K562 (cell line): ENCODE data around the gene GAMT. TPM values are rescaled to one million over a fixed set of nuclear protein-coding genes. Genes with fewer than 3 reads are reported as not detected.

Experiments
- BRF1 ChIP-seq: IDR thresholded peaks from 3 replicates; pipeline ENCODE4 v1.6.1; 2011; ENCODE audit warnings: borderline replicate concordance, mild to moderate bottlenecking; ENCODE audit not compliant: insufficient read length; ENCODE audit errors: extremely low read depth
- ETV1 ChIP-seq: fragments of 450-650 bp; conservative IDR thresholded peaks from 2 replicates; pipeline ENCODE4 v1.6.1; 2016; ENCODE audit warnings: missing genetic modification characterization, control low read depth, low read depth, missing compliant biosample characterization
- FOSL1 ChIP-seq: fragments of 200-800 bp; sonication (Bioruptor generic); conservative IDR thresholded peaks from 2 replicates; pipeline ENCODE4 v1.6.1; 2016; ENCODE audit warnings: missing genetic modification characterization, missing compliant biosample characterization
- ILK ChIP-seq: fragments of 450-650 bp; IDR thresholded peaks from 2 replicates; pipeline ENCODE4 v1.6.1; 2016; ENCODE audit warnings: missing genetic modification characterization, low read depth, mild to moderate bottlenecking, missing compliant biosample characterization, moderate library complexity, borderline replicate concordance
- KAT2B ChIP-seq: IDR thresholded peaks from one replicate; pipeline ENCODE4 v1.6.1; 2012; ENCODE audit warnings: low read depth, mild to moderate bottlenecking, control low read depth, inconsistent platforms, low read length, moderate library complexity
- LEF1 ChIP-seq: fragments of 450-650 bp; IDR thresholded peaks from 2 replicates; pipeline ENCODE4 v1.6.1; 2016; ENCODE audit warnings: mild to moderate bottlenecking
- NFIX ChIP-seq: fragments of 250-450 bp; sonication (Bioruptor Pico); IDR thresholded peaks from 2 replicates; pipeline ENCODE4 v1.4.0; 2020; ENCODE audit warnings: low read depth, mild to moderate bottlenecking, moderate library complexity
- PML ChIP-seq: IDR thresholded peaks from 2 replicates; pipeline ENCODE4 v1.6.1; 2012; ENCODE audit warnings: low read length, inconsistent platforms
- RBM39 ChIP-seq: fragments of 200-400 bp; formaldehyde crosslinking; optimal IDR thresholded peaks from 2 replicates; pipeline ENCODE3; 2018; ENCODE audit warnings: low read depth, low read length
- SIX5 ChIP-seq, 2 experiments: IDR thresholded peaks; 2 replicates each; pipeline ENCODE4 v1.6.1; 2011; ENCODE audit warnings: low read length in 2 of 2, borderline replicate concordance in 1 of 2, low read depth in 1 of 2, mild to moderate bottlenecking in 1 of 2, moderate library complexity in 1 of 2; ENCODE audit not compliant: insufficient read depth in 1 of 2
- TRIM24 ChIP-seq, 2 experiments: fragments of 450-650 bp; IDR thresholded peaks; 2 replicates each; pipeline ENCODE4 v1.6.1; 2016
- U2AF2 ChIP-seq: fragments of 200-400 bp; formaldehyde crosslinking; optimal IDR thresholded peaks from 2 replicates; pipeline ENCODE3; 2017; ENCODE audit warnings: low read depth, mild to moderate bottlenecking, low read length
- ZFX ChIP-seq: sonication (generic); formaldehyde crosslinking; IDR thresholded peaks from 2 replicates; pipeline ENCODE4 v1.8.0; 2022; ENCODE audit warnings: mild to moderate bottlenecking, missing genetic modification reagents, moderate library complexity
- ZNF12 ChIP-seq: sonication (generic); formaldehyde crosslinking; IDR thresholded peaks from 2 replicates; pipeline ENCODE4 v1.4.0; 2020; ENCODE audit warnings: mild to moderate bottlenecking, missing genetic modification reagents
- polyA plus RNA-seq, 8 experiments: library from polyadenylated mRNA; depleted of rRNA in 4 of 8; stranded (reverse) in 5 of 8; unstranded in 3 of 8; fragments of >200 nt; fragmentation: Nextera tagmentation in 2 of 8; fragmentation: Illumina TruSeq in 1 of 8; extraction: Ambion mirVana in 2 of 8; extraction: Trizol in 1 of 8; gene quantifications; 2 replicates each; pipeline versions ENCODE4 v1.2.1 to v1.2.3, GENCODE V29; 2011 to 2014; ENCODE audit warnings: inconsistent platforms in 1 of 8, missing spikeins in 1 of 8
- total RNA-seq, 7 experiments: library from RNA; depleted of rRNA in 6 of 7; stranded (reverse); fragments of >200 nt in 6 of 7; fragmentation: Illumina TruSeq in 2 of 7; extraction: Trizol in 2 of 7; gene quantifications; 2 replicates each; pipeline versions ENCODE4 v1.2.1 to v1.2.3, GENCODE V29; 2011 to 2021; ENCODE audit warnings: low replicate concordance in 1 of 7
- TF ChIP-seq, protein P1 (sequence below): fragments of 250-450 bp; sonication (Bioruptor Pico); IDR thresholded peaks from 2 replicates; pipeline ENCODE4 v1.8.0; 2021; ENCODE audit warnings: mild to moderate bottlenecking, moderate library complexity

Gene GAMT
- total and polyA plus RNA-seq, 9 of the 15 experiments (the other 6 are each of a cell fraction or from before 2014, with no cell fraction given): 1.3 to 35.3 (median 27.2) TPM

DNA sequence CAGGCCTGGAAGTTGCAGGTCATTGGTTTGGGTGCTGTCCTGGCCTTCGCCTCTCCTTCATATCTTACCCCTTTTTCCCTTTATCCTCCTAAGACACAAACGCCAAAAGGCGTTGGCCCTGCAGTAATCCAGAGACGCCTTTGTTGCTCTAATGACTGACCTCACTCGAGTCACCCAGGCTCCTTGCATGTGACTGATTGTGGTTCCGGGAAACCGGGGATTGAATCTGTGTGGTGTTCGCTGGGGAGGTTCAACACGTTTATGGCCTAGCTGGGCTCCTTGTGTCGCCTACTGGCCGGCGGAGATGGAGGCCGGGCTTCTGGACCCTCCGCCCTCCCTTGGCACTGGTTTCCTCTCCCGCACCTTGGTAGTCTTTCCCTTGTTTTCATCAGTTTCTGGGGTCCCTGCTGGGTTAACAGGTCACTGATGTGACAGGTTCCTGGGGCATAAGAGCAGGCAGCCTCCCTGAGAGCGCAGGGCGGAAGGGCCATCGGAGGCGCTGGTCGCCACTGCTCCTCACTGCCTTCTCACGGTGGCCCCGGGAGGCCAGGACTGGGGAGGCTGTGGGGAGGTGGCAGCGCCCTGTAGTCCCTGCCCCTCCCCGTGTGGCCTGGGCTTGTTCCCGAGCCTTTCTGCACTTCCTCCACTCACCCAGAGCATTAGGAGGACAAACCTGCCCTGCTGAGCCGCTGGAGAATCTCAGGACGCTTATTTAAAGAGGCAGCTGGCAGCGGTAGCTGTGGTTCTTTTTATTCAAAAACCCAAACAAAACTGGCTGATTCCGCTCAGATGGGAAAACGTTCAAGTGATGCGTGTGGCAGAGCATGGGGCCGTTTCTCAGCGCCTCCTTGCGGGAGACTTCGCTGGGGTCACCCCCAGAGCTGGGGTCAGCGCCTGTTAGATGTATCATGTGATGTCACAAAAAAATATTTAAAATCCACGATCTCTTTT, 35.7 kb downstream of the GAMT start (continued):
- TF ChIP-seq FOSL1 (tag): no peak
- TF ChIP-seq ZFX (CRISPR knock-in tag): peak; percentile 8; the same call in 1 of the 2 replicates
- TF ChIP-seq RBM39: no peak
- TF ChIP-seq PML: no peak
- TF ChIP-seq LEF1: no peak
- TF ChIP-seq NFIX (CRISPR knock-in tag): no peak
- TF ChIP-seq BRF1: no peak
- TF ChIP-seq U2AF2: no peak
- no peak for TF ChIP-seq KAT2B
- TF ChIP-seq SIX5 (IDR thresholded peaks at IDR 0.05; ENCODE audit: borderline replicate concordance in 1 of 2, insufficient read depth in 1 of 2, low read depth in 1 of 2, low read length in 2 of 2): no peak
- TF ChIP-seq TRIM24 (IDR thresholded peaks at IDR 0.05): no peak
- no peak for TF ChIP-seq ETV1 (tag)
- no peak for TF ChIP-seq ILK
- peak; percentile 31; the same call in 1 of the 2 replicates for TF ChIP-seq ZNF12
- TF ChIP-seq, protein P1, sequence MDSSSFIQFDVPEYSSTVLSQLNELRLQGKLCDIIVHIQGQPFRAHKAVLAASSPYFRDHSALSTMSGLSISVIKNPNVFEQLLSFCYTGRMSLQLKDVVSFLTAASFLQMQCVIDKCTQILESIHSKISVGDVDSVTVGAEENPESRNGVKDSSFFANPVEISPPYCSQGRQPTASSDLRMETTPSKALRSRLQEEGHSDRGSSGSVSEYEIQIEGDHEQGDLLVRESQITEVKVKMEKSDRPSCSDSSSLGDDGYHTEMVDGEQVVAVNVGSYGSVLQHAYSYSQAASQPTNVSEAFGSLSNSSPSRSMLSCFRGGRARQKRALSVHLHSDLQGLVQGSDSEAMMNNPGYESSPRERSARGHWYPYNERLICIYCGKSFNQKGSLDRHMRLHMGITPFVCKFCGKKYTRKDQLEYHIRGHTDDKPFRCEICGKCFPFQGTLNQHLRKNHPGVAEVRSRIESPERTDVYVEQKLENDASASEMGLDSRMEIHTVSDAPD (CRISPR knock-in tag): no peak
